GM21390 (cell line): ENCODE measurements around the gene ACTN2.

Experiments used
- ATAC-seq: cut with Tn5 transposase; IDR thresholded peaks from one replicate; pipeline ENCODE4 v1.9.1; 2021; ENCODE audit not compliant: unreplicated experiment

ACTN2 gene

DNA sequence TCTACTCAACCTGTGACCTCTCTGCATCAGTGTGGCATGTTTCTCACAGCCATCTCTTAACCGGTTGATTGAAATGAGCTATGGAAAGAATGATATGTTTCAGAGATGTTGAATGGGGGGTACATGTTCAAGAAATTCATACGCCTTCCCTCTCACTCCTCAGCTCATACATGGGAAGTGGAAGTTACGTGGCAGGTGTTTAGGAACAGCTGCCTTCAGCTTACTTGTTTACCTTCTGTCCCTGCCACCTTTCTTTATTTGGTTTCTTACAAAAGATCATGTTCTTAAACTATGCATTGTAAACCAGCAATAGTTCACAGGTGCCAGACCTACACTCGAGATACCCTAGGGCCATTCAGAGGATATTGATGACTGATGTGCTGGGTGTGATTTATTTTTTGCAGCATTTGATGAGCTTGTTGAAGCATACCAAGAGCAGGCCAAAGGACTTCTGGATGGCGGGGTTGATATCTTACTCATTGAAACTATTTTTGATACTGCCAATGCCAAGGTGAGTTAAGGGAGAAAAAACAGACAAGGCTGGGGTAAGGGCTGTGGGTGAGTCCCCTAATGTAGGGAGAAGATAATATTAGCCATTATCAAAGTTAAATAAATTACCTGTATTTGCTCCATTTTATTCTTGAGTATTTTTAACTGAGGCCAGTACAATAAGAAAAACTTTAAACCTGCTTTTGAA, 126.2 kb downstream of the ACTN2 start:
- ATAC-seq: no peak
